Effector memory CD4-positive, alpha-beta T cell (primary cell): ENCODE data around the gene GPC5.

Experiments used
- DNase-seq, 3 donors: peaks; one replicate each; pipeline ENCODE4 v3.0.0-alpha.2; 2020
- H3K27ac ChIP-seq: 2 replicates; pipeline ENCODE4 v1.7.0; 2013; ENCODE audit warnings: mild to moderate bottlenecking, low read length, moderate library complexity; ENCODE audit not compliant: insufficient read depth, poor library complexity, severe bottlenecking
- H3K27me3 ChIP-seq: replicated peaks from 2 replicates; pipeline ENCODE4 v1.7.0; 2013; ENCODE audit warnings: mild to moderate bottlenecking, low read length; ENCODE audit not compliant: insufficient read depth, control insufficient read depth, poor library complexity, severe bottlenecking
- H3K36me3 ChIP-seq: 2 replicates; pipeline ENCODE4 v1.7.0; 2013; ENCODE audit warnings: mild to moderate bottlenecking, low read length, moderate library complexity; ENCODE audit not compliant: control insufficient read depth, insufficient read depth
- H3K4me1 ChIP-seq: 2 replicates; pipeline ENCODE4 v1.7.0; 2013; ENCODE audit warnings: low read length, mild to moderate bottlenecking; ENCODE audit not compliant: control insufficient read depth, insufficient read depth, poor library complexity, severe bottlenecking
- H3K4me3 ChIP-seq: 2 replicates; pipeline ENCODE4 v1.7.0; 2013; ENCODE audit warnings: low read length, low read depth, mild to moderate bottlenecking; ENCODE audit not compliant: insufficient read depth, poor library complexity, severe bottlenecking
- H3K9me3 ChIP-seq: 2 replicates; pipeline ENCODE4 v1.7.0; 2013; ENCODE audit warnings: mild to moderate bottlenecking, low read length, moderate library complexity; ENCODE audit not compliant: control insufficient read depth

The GPC5 gene

DNA sequence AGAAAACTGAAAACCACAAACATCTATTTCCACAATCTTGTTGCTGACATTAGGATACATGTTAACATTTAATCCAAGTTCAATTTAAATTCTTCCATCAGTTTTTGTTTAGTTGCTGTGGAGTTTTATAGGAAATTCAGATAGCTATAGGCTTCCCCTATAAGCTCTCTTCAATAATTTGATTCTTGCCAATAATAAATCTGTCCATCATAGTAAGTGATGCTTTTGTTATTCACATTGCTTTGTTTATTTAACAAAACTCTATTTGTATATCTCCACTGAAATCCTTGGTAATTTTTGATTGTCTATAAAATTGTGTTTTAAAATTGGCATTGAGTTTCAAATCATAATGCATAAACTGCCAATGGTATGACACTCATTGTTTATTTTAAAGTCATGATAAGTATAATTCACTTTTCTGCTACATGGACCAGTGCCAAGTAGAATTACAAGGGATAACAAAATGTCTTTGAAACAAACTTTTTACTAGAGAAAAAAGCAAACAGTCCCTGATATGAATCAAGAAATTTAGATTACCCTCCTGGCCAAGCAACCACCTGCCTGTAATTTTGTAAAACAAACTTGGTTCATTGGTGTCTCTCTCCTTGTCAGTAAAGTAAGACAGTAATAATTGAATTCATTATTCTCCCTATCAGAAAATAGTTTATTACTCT lies 1250.9 kb downstream of the GPC5 start:
- no peak overlapping the region for H3K4me3 ChIP-seq
- no peaks in the 10 kb centered on the region for H3K36me3 ChIP-seq
- no peaks in the 10 kb centered on the region for H3K4me1 ChIP-seq
- DNase-seq: no peak
- H3K9me3 ChIP-seq: no peaks in the 10 kb centered on the region
- no peaks in the 10 kb centered on the region for H3K27me3 ChIP-seq
- H3K27ac ChIP-seq: no peak overlapping the region

DNA sequence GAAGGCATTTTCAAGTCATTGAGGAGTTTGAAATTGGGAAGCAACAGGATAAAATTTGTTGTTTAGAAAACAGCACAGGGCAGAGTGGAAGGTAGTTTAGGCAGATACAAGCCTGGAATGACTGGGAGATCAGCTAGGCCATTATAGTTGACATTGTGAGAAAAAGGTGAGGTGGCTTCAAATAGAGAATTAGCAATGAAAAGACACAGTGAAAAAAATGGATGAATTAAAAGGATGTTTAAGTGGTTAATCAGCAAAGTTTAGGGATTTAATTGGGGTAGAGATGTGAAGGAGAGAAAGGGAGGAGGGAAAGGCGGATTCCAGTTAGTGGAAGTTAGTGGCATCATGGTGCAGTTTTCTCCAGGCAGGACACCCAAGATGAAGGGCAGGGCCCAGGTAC lies 1257.7 kb downstream of the GPC5 start:
- Histone ChIP-seq H3K27me3 (no peaks in the 10 kb centered on the region), H3K4me1 (no peaks in the 10 kb centered on the region), H3K36me3 (no peaks in the 10 kb centered on the region), H3K9me3 (no peaks in the 10 kb centered on the region), H3K27ac (no peak overlapping the region), H3K4me3 (no peak overlapping the region)
- DNase-seq: no peak

DNA sequence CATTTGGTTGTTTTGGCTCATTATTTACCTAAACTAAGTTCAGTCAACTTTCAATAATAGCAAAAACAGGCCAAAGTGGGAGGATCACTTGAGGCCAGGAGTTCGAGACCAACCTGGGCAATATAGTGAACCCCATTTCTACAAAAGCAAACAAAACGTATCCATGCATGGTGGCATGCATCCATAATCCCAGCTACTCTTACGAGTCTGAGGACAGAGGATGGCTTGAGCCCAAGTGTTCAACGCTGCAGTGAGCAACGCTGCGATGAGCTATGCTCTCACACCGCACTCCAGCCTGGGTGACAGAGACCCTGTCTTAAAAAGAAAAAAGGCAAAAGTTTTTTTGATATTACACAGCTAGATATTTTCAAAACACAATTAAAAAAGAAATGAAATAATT lies 1258.2 kb downstream of the GPC5 start:
- Histone ChIP-seq H3K4me1 (no peaks in the 10 kb centered on the region), H3K4me3 (no peak overlapping the region), H3K36me3 (no peaks in the 10 kb centered on the region), H3K27ac (no peak overlapping the region), H3K27me3 (no peaks in the 10 kb centered on the region), H3K9me3 (no peaks in the 10 kb centered on the region)
- DNase-seq: no peak

DNA sequence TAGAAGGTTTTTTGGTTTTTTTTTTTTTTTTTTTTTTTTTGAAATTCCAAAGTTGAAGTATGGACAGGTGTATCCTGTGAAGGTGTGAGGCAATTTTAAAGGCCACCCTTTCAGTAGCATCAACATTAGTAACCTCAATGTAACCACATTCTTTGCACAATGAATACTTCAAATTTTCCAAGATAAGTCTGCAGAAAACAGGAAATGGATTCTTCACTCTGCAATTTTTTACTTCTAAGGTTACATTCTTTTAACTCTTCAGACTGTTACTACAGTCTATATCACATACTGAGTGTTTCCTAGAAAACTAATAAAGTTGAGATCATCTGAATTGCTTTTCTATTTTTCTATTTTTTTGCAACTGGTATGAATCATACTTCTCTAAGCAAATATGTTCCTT lies 1259.1 kb downstream of the GPC5 start:
- Histone ChIP-seq H3K36me3 (no peaks in the 10 kb centered on the region), H3K4me1 (no peaks in the 10 kb centered on the region), H3K27ac (no peak overlapping the region), H3K9me3 (no peaks in the 10 kb centered on the region), H3K4me3 (no peak overlapping the region), H3K27me3 (no peaks in the 10 kb centered on the region)
- no peak for DNase-seq

DNA sequence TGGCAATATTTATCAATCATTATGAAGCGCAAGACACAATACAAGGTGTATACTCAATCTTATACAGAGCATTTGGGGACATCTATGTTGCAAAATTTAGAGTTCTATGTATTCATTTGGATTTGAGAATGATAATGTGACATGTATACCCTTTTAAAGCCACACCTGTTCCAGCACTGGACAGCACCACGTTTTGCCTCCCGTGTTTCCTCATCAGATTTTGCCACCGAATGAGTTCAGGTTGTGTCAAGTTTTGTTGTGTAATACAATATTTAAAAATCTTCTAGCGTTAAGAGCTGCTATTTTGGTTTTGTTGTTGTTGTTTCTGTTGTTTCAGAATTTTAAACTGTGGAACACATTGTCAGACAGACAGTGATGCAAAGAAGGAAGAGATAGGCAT lies 1259.9 kb downstream of the GPC5 start:
- DNase-seq: no peak
- no peak overlapping the region for H3K4me3 ChIP-seq

DNA sequence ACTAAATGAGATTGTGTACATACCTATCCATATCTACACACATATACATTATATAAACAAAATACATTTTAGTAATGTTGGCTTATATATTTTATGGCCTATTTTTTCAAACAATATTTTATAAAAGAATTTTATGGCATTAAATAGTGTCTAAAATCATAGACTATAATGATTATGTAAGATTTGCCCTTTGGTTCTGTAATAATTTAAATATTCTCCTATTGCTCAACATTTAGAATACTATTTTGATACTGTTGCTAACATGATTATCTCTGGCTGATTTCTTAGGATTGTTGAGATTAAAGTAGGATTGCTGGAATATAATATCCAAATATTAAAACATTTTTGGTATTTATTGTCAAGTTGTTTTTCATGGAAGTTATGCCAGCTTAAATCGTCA lies 1263.0 kb downstream of the GPC5 start:
- no peaks in the 10 kb centered on the region for H3K36me3 ChIP-seq
- DNase-seq: no peak
- H3K27me3 ChIP-seq: no peaks in the 10 kb centered on the region
- H3K27ac ChIP-seq: no peak overlapping the region
- no peak overlapping the region for H3K4me3 ChIP-seq
- H3K9me3 ChIP-seq: no peaks in the 10 kb centered on the region
- H3K4me1 ChIP-seq: no peaks in the 10 kb centered on the region

More for the DNA sequence above, 1259.9 kb downstream of the GPC5 start:
- Histone ChIP-seq H3K27me3 (no peaks in the 10 kb centered on the region), H3K4me1 (no peaks in the 10 kb centered on the region), H3K27ac (no peak overlapping the region), H3K36me3 (no peaks in the 10 kb centered on the region), H3K9me3 (no peaks in the 10 kb centered on the region)

DNA sequence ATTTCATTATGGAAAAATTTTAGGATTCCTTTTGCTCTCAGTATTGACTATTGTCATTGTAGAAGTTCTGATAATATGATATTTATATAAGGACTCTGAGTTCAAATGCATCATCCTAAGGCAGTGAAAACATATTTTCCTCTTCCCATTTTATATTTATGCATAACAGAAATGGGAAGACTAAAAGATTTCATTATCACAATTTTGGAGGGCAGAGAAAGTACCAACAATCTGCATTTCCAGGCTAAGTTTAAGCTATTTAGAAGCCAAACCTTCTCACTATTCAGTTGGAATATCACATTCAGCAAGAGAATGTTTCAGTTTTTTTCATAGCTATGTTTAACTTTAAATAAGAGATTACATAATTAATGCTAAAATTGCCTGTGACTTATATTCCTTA lies 1269.7 kb downstream of the GPC5 start:
- H3K36me3 ChIP-seq: no peaks in the 10 kb centered on the region
- H3K27me3 ChIP-seq: no peaks in the 10 kb centered on the region
- no peaks in the 10 kb centered on the region for H3K9me3 ChIP-seq
- H3K27ac ChIP-seq: no peak overlapping the region
- no peaks in the 10 kb centered on the region for H3K4me1 ChIP-seq
- no peak overlapping the region for H3K4me3 ChIP-seq
- no peak for DNase-seq

DNA sequence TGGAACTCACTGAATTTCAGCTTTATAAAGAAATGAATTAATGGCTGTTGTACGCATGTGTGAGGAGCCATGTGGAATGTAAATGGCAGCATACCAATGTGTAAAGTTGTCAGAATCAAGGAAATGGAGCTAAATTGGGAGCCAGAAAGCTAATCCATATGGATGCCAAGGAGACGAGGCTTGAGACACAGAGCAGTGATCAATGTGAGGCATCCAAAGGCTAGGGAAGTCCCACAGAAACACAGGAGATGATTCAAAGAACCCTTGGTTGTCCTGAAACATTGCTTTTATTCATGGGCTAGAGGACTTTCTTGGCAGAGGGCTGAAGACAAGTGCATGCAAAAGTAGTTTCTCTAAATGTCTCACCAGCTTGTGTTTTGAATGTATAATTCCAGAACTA lies 1271.7 kb downstream of the GPC5 start:
- Histone ChIP-seq H3K4me1 (no peaks in the 10 kb centered on the region), H3K27ac (no peak overlapping the region), H3K4me3 (no peak overlapping the region), H3K36me3 (no peaks in the 10 kb centered on the region), H3K9me3 (no peaks in the 10 kb centered on the region), H3K27me3 (no peaks in the 10 kb centered on the region)
- DNase-seq: no peak

DNA sequence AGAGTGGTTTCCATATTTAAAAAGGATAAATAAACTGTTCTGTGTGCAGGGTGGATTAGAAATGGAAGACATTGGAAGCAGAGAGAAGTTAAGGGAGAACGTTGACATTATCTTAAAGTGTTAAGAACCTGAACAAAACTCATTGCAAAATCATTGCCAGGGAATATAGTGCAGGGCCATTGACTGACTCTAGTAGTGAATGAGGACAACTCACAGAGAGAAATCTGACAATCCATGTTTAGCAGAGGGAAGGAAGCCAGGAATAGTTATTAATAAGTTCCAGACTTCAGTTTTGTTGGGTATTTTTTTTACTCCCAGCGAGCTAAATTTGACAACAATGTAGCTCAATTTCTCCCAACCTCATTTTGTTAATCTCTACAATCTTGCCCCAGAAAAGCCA lies 1273.4 kb downstream of the GPC5 start:
- no peaks in the 10 kb centered on the region for H3K9me3 ChIP-seq
- no peaks in the 10 kb centered on the region for H3K27me3 ChIP-seq
- DNase-seq: no peak
- no peak overlapping the region for H3K27ac ChIP-seq
- no peaks in the 10 kb centered on the region for H3K36me3 ChIP-seq
- no peak overlapping the region for H3K4me3 ChIP-seq
- no peaks in the 10 kb centered on the region for H3K4me1 ChIP-seq

DNA sequence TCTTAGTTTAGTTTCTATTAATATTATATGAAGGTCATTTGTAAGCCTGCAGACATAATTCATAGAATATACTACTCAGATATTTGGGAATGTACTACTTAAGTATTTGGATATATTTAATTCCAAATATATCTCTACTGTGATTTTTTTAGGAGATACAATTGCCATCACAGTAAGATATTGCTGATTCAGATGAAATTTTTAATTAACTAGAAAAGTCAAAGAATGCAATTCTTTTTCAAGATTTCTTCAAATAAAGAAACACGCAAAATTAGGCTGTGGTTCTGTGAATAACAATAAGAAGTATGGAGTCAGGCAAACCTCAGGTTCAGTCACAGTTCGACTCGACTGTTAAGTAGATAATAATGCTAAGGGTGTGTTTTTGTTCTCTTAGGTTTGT lies 1277.8 kb downstream of the GPC5 start:
- no peaks in the 10 kb centered on the region for H3K27me3 ChIP-seq
- no peaks in the 10 kb centered on the region for H3K9me3 ChIP-seq
- no peak for DNase-seq
- H3K4me3 ChIP-seq: no peak overlapping the region
- no peaks in the 10 kb centered on the region for H3K4me1 ChIP-seq
- H3K36me3 ChIP-seq: no peaks in the 10 kb centered on the region
- no peak overlapping the region for H3K27ac ChIP-seq
